Measurements from ENCODE around the gene MAGI1.

- TF ChIP-seq CTCF (IDR thresholded peaks at IDR 0.05) (no peak), POLR2A (IDR thresholded peaks at IDR 0.05) (no peak)
Measured at GRCh38 chr3:65552434-65552833, 486.3 kb downstream of the MAGI1 start.

All from uterus (tissue), 2 donors.